Measurements from ENCODE around the gene TENT4A.

Gene TENT4A

DNA sequence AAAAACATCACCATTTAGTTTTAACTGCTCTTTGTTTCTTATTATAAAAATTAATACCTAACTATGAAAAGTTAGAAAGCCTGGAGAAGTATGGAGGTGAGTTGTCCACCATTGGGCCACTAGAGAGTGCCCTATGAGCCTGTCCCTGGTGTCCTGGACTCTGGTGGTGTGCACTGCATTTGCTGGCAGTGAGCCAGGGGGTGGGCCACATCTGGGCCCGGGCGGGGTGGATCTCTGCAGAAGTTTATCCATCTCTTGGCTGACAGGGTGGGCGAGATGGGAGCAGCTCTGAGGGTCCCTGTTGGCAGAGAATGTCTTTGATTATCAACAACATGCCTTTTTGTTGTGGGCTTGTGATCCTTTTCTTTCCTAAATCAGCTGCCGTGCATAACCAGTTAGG is 8.2 kb downstream of the TENT4A start:
- TF ChIP-seq, protein P1, sequence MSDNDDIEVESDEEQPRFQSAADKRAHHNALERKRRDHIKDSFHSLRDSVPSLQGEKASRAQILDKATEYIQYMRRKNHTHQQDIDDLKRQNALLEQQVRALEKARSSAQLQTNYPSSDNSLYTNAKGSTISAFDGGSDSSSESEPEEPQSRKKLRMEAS (IDR thresholded peaks at IDR 0.05; ENCODE audit: low read depth, low read length), result no peak
- TF ChIP-seq, protein P2, sequence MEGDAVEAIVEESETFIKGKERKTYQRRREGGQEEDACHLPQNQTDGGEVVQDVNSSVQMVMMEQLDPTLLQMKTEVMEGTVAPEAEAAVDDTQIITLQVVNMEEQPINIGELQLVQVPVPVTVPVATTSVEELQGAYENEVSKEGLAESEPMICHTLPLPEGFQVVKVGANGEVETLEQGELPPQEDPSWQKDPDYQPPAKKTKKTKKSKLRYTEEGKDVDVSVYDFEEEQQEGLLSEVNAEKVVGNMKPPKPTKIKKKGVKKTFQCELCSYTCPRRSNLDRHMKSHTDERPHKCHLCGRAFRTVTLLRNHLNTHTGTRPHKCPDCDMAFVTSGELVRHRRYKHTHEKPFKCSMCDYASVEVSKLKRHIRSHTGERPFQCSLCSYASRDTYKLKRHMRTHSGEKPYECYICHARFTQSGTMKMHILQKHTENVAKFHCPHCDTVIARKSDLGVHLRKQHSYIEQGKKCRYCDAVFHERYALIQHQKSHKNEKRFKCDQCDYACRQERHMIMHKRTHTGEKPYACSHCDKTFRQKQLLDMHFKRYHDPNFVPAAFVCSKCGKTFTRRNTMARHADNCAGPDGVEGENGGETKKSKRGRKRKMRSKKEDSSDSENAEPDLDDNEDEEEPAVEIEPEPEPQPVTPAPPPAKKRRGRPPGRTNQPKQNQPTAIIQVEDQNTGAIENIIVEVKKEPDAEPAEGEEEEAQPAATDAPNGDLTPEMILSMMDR (IDR thresholded peaks at IDR 0.05; ENCODE audit: low read depth, low read length), result no peak
- TF ChIP-seq MYC (IDR thresholded peaks at IDR 0.05; ENCODE audit: low read depth, low read length) (no peak), POLR2A (IDR thresholded peaks at IDR 0.05; ENCODE audit: extremely low read depth, insufficient read length) (no peak)
- no peak overlapping the region for H3K4me3 ChIP-seq (ENCODE audit: low read depth, low read length)
- DNase-seq (ENCODE audit: low read depth), result no peak

DNA sequence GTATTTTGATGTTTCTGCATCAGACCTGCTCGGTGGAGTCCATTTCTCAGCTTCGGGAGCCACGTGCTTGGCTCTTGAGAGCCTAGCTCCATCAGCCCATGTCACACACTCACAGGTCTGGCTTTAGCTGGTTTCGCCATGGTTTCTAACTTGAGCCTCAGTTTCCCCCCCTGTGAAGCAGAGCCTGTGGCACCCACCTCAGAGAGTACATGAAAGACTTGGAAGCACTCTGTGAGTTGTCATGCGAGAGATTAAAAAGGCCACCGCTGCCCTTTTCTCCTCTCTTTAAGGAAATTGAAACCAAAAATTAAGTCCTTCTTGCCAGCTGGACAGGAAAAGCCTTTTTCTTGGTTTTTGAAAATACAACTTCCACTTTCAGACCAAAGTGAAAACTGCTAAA is 8.8 kb downstream of the TENT4A start:
- no peak for DNase-seq (ENCODE audit: low read depth)
- TF ChIP-seq MYC (IDR thresholded peaks at IDR 0.05; ENCODE audit: low read depth, low read length) (no peak), POLR2A (IDR thresholded peaks at IDR 0.05; ENCODE audit: extremely low read depth, insufficient read length) (no peak)
- TF ChIP-seq, protein P1 (IDR thresholded peaks at IDR 0.05; ENCODE audit: low read depth, low read length), result no peak
- TF ChIP-seq, protein P2 (IDR thresholded peaks at IDR 0.05; ENCODE audit: low read depth, low read length), result no peak
- H3K4me3 ChIP-seq (ENCODE audit: low read depth, low read length), result no peak overlapping the region

DNA sequence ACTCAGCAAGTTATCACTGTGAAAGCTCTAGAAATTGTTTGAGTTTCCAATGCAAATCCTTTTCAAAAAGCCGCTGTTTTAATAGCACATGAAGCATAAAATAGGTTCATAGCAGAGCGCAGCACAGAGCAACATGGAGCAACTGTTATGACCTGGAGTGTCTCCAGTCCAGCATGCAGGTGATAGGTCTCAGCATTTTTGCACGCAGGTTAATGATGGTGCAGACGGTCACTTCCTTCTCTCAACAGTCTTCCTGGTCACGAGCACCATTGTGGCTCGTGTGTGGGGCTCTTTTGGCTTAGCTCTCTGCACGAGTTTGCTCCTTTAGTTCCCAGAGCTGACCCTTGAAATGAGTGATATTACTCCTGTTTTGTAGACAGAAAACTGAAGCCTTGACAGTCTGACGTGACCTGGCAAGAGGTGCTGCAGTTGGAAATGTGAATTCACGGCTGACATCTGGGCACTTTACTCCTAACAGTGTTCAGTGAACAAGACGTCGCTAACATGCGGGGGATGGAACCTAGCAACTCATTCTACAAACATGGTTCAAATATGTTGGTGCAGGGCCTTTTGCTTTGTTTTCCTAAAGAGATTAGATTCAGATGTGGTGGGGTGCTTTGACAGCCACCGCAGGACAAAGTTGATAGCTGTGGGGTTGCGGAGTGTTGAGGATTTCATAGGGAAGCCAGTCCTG is 10.0 kb downstream of the TENT4A start:
- TF ChIP-seq, protein P1 (IDR thresholded peaks at IDR 0.05; ENCODE audit: low read depth, low read length), result no peak
- TF ChIP-seq MYC (IDR thresholded peaks at IDR 0.05; ENCODE audit: low read depth, low read length) (no peak), POLR2A (IDR thresholded peaks at IDR 0.05; ENCODE audit: extremely low read depth, insufficient read length) (no peak)
- TF ChIP-seq, protein P2 (IDR thresholded peaks at IDR 0.05; ENCODE audit: low read depth, low read length), result no peak
- no peak overlapping the region for H3K4me3 ChIP-seq (ENCODE audit: low read depth, low read length)
- no peak for DNase-seq (ENCODE audit: low read depth)

DNA sequence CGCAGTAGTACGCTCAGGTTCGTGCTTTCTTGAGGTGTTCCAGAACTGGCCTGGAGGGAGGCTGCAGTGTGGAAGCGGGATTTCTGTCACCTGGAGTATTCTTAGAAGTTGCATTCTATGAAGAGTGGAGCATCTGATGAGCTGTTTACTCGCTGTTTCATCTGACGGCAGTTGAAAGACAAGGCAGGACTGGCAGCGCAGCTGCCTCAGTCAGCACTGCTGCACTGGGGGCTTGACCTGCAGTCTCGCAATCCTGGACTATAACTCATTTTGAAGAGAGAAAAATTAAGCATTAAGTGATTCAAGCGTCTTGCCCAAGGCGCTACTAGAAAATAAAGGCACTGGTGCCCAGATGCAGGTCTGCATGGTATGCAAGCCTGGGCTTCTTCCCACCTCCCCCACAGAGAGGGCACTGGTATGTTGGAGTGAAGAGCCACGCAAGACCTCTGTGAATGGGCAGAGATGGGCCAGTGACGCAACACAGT is 10.6 kb downstream of the TENT4A start:
- DNase-seq (ENCODE audit: low read depth), result no peak
- TF ChIP-seq, protein P2 (IDR thresholded peaks at IDR 0.05; ENCODE audit: low read depth, low read length), result no peak
- TF ChIP-seq, protein P1 (IDR thresholded peaks at IDR 0.05; ENCODE audit: low read depth, low read length), result no peak
- TF ChIP-seq MYC (IDR thresholded peaks at IDR 0.05; ENCODE audit: low read depth, low read length) (no peak), POLR2A (IDR thresholded peaks at IDR 0.05; ENCODE audit: extremely low read depth, insufficient read length) (no peak)
- H3K4me3 ChIP-seq (ENCODE audit: low read depth, low read length), result no peak overlapping the region

DNA sequence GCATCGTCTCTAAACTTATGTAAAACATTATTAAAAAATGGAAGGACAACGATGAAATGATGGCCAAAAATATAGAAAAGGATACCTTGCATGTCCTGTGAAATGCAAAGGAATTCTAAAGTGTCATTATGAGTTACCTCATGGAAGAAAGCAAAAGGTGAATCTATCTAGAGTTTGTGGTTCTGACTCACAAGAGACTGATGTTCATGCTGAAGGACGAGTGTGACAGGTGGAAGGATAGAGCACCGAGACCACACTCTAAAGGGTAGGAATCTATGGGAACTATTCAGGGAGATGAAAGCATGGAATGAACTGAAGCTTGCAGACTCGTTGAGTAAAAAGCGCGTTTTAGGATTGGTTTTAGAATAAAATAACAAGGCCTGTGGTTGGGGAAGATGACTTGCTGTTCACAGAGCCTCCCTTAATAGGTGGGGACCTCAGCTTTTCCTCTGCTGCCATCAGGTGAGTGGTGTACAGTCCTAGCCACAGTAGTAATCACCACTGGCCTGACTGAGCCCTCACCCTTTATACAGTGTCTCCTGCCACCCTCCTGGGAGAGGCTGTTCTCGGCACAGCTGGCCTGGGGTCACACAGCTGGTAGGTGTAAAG is 11.2 kb downstream of the TENT4A start:
- TF ChIP-seq POLR2A (IDR thresholded peaks at IDR 0.05; ENCODE audit: extremely low read depth, insufficient read length) (no peak), MYC (IDR thresholded peaks at IDR 0.05; ENCODE audit: low read depth, low read length) (no peak)
- TF ChIP-seq, protein P2 (IDR thresholded peaks at IDR 0.05; ENCODE audit: low read depth, low read length), result no peak
- TF ChIP-seq, protein P1 (IDR thresholded peaks at IDR 0.05; ENCODE audit: low read depth, low read length), result no peak
- DNase-seq (ENCODE audit: low read depth), result no peak
- no peak overlapping the region for H3K4me3 ChIP-seq (ENCODE audit: low read depth, low read length)

All from NB4 (cell line).